Activated CD8-positive, alpha-beta memory T cell treated with anti-CD3 and anti-CD28 coated beads, Interleukin-2, amount 50 U/mL, for 24 hours (primary cell): ENCODE results near the gene C3orf20.

Source experiments
- DNase-seq: peaks from one replicate; pipeline ENCODE4 v3.0.0-alpha.2; 2020; ENCODE audit errors: extremely low read depth

C3orf20 gene

GRCh38 chr3:14811684-14812083 is 136.7 kb downstream of the C3orf20 start:
- no peak for DNase-seq

GRCh38 chr3:14812196-14812790 is 137.4 kb downstream of the C3orf20 start:
- DNase-seq, result no peak

DNA sequence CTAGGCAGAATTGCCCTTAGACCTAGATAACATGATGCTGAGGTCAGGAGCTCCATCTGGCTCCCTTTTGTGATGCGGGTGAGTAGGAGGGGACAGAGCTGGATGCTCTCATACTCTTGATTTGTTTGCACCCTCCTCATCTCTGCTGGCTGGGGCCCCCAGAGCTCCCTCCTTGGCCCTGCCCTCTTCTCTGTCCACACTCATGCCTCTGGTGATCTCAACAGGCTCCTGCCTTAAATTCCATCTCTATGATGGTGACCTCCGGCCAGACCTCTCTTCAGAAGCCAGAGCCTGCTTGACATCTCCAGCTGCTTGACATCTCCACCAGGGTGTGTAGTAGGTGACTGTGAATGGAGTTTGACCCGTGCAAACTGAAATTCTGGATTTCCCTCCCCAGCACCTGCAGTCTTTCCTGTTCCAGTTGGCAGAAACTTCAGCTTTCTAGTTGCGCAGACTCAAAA is 139.5 kb downstream of the C3orf20 start:
- no peak for DNase-seq

GRCh38 chr3:14816359-14816758 is 141.4 kb downstream of the C3orf20 start:
- no peak for DNase-seq

- no peak for DNase-seq
Measured at GRCh38 chr3:14818804-14819500, 144.0 kb downstream of the C3orf20 start, which contains the start of gene FGD5. TSS of gene FGD5 (plus strand) at chr3:14818962. CDS start at chr3:14819072, 110 bp downstream.

- no peak for DNase-seq
Measured at GRCh38 chr3:14819671-14820070, 144.7 kb downstream of the C3orf20 start.

DNA sequence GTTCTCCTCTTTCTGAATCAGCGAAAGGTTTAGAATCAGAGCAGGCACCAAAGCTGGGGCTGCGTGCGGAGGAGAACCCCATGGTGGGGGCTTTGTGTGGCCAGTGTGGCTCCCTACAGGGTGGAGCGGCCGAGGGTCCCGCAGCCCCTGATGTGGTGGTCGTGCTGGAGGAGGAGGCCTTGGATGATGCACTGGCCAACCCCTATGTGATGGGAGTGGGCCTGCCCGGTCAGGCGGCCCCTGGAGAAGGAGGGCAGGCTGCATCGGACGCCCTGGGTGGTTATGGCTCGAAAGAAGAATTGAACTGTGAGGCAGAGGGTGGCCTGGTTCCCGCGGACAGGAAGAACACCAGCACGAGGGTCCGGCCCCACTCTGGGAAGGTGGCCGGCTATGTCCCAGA is 145.2 kb downstream of the C3orf20 start:
- no peak for DNase-seq

GRCh38 chr3:14821151-14821550 is 146.2 kb downstream of the C3orf20 start:
- no peak for DNase-seq

DNA sequence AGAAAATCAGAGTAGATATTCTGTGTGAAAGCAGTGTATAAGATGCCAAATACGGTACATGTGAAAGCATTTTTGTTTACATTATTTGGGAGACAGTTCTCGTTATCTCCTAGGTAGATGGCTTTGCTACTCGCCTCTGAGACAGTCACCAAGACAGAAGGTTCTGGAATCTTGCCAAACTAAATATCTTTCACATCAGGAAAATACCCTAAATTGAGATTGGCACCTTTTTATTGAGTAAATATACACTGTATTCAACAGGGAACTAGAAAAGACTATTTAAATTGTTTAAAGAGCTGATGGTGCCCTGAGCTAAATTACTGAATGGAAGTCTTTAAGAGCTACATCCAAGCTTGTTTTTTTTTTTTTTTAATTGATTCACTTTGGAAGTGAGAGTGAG is 147.2 kb downstream of the C3orf20 start:
- no peak for DNase-seq
